NB4 (cell line): Measurements from ENCODE around the gene SUPV3L1.

Experiments
- MYC ChIP-seq: IDR thresholded peaks from 2 replicates; pipeline ENCODE4 v1.6.1; 2011; ENCODE audit warnings: low read depth, low read length
- POLR2A ChIP-seq: IDR thresholded peaks from 2 replicates; pipeline ENCODE4 v1.6.1; 2011; ENCODE audit warnings: mild to moderate bottlenecking; ENCODE audit not compliant: insufficient read length; ENCODE audit errors: extremely low read depth
- TF ChIP-seq, protein P1 (sequence below): IDR thresholded peaks from one replicate; pipeline ENCODE4 v1.5.1; 2012; ENCODE audit warnings: low read depth, low read length
- TF ChIP-seq, protein P2 (sequence below): IDR thresholded peaks from 2 replicates; pipeline ENCODE4 v1.6.1; 2011; ENCODE audit warnings: low read depth, low read length

DNA sequence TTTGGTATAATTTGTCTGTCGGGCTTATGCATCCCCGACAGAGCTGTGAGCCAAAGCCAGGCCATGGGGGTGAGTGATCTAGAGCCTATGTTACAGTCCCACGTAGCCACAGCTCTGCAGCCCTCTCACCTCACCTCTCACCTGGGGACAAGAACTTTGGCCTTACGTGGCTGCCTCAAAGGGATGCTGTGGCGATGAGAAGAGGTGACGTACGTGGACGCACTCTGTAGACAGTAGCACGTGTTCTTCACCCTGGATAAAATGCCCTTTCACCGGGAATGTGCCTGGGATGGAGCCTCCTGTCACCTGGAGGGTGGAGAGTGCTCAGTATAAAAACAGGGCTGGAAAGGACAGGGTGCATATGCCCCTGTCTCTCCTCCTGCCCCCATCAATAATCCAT, 45.6 kb downstream of the SUPV3L1 start:
- TF ChIP-seq POLR2A (no peak), MYC (no peak)
- TF ChIP-seq, protein P1, sequence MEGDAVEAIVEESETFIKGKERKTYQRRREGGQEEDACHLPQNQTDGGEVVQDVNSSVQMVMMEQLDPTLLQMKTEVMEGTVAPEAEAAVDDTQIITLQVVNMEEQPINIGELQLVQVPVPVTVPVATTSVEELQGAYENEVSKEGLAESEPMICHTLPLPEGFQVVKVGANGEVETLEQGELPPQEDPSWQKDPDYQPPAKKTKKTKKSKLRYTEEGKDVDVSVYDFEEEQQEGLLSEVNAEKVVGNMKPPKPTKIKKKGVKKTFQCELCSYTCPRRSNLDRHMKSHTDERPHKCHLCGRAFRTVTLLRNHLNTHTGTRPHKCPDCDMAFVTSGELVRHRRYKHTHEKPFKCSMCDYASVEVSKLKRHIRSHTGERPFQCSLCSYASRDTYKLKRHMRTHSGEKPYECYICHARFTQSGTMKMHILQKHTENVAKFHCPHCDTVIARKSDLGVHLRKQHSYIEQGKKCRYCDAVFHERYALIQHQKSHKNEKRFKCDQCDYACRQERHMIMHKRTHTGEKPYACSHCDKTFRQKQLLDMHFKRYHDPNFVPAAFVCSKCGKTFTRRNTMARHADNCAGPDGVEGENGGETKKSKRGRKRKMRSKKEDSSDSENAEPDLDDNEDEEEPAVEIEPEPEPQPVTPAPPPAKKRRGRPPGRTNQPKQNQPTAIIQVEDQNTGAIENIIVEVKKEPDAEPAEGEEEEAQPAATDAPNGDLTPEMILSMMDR, result no peak
- TF ChIP-seq, protein P2, sequence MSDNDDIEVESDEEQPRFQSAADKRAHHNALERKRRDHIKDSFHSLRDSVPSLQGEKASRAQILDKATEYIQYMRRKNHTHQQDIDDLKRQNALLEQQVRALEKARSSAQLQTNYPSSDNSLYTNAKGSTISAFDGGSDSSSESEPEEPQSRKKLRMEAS, result no peak
